ENCODE measurements around the gene PARVB.

DNA sequence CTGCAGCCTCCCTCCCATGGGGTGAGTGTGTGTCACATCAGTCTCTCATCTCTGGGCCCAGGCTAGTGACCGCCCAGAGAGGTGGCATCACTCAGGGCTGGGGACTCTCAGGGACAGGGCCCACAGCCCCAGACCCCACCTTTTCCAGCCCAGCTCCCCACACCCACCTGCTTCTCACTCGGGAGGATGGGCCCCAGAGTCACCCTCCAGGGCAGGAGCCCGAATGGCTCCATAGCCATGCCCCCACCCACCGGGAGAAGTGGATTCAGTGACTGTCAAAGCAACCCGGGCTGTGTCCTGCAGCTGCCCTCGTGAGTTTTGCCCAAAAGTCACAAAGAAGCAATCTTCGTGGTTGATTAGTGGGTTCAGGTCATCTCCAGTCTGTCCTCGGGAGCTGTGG, 182.6 kb downstream of the PARVB start:
- no peak for TF ChIP-seq EZH2 (IDR thresholded peaks at IDR 0.05; ENCODE audit: low read length)
- TF ChIP-seq, protein P1, sequence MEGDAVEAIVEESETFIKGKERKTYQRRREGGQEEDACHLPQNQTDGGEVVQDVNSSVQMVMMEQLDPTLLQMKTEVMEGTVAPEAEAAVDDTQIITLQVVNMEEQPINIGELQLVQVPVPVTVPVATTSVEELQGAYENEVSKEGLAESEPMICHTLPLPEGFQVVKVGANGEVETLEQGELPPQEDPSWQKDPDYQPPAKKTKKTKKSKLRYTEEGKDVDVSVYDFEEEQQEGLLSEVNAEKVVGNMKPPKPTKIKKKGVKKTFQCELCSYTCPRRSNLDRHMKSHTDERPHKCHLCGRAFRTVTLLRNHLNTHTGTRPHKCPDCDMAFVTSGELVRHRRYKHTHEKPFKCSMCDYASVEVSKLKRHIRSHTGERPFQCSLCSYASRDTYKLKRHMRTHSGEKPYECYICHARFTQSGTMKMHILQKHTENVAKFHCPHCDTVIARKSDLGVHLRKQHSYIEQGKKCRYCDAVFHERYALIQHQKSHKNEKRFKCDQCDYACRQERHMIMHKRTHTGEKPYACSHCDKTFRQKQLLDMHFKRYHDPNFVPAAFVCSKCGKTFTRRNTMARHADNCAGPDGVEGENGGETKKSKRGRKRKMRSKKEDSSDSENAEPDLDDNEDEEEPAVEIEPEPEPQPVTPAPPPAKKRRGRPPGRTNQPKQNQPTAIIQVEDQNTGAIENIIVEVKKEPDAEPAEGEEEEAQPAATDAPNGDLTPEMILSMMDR (optimal IDR thresholded peaks at IDR 0.05 in 1 of 3, IDR thresholded peaks at IDR 0.05 in 1 of 3, conservative IDR thresholded peaks at IDR 0.05 in 1 of 3; ENCODE audit: extremely low read depth in 1 of 3, insufficient read depth in 2 of 3, low read length in 3 of 3): no peak
